ENCODE data around the gene CDH8. TPM values are rescaled to one million over a fixed set of nuclear protein-coding genes. Genes with fewer than 3 reads are reported as not detected.

CDH8 gene
- total and polyA plus RNA-seq, 2 donors (not counting 1 experiment from before 2014, with no cell fraction given): not detected

- TF ChIP-seq CTCF (IDR thresholded peaks at IDR 0.05): no peak
- no peak for TF ChIP-seq EZH2 (IDR thresholded peaks at IDR 0.05; ENCODE audit: borderline replicate concordance, insufficient read depth, low read depth, low read length, poor library complexity, severe bottlenecking)
Measured at GRCh38 chr16:61957075-61957855, 79.0 kb downstream of the CDH8 start.

GRCh38 chr16:61952841-61953240, 83.4 kb downstream of the CDH8 start:
- Mint-ChIP-seq H3K4me1 (no peaks in the 10 kb centered on the region), H3K9me3 (ENCODE audit: insufficient read depth) (no peaks in the 10 kb centered on the region), H3K27me3 (no peaks in the 10 kb centered on the region), H3K4me3 (no peak overlapping the region), H3K27ac (no peak overlapping the region)
- Histone ChIP-seq H3K79me2 (ENCODE audit: control insufficient read depth, insufficient read depth, low read length) (no peaks in the 10 kb centered on the region), H3K9ac (ENCODE audit: low read length) (no peak overlapping the region), H3K4me1 (ENCODE audit: control insufficient read depth in 2 of 2, insufficient read depth in 2 of 2, low read length in 2 of 2) (no peaks in the 10 kb centered on the region), H4K20me1 (ENCODE audit: control insufficient read depth, insufficient read depth, low read length, poor library complexity, severe bottlenecking) (no peaks in the 10 kb centered on the region), H3K27me3 (replicated peaks in 1 of 4; ENCODE audit: control extremely low read depth in 1 of 4, control insufficient read depth in 3 of 4, insufficient read depth in 4 of 4, low read length in 3 of 4) (no peaks in the 10 kb centered on the region), H3K4me3 (ENCODE audit: control extremely low read depth in 1 of 5, extremely low read depth in 1 of 5, insufficient read depth in 1 of 5, low read depth in 2 of 5, low read length in 4 of 5) (no peak overlapping the region), H3K36me3 (replicated peaks in 1 of 2; ENCODE audit: control extremely low read depth in 1 of 2, control insufficient read depth in 1 of 2, extremely low read depth in 1 of 2, insufficient read depth in 2 of 2, low read length in 1 of 2) (no peaks in the 10 kb centered on the region), H2AFZ (ENCODE audit: insufficient read depth, low read depth, low read length, poor library complexity, severe bottlenecking) (no peak overlapping the region), H3K27ac (ENCODE audit: low read length in 2 of 2) (no peak overlapping the region), H3K4me2 (replicated peaks; ENCODE audit: low read depth, low read length, poor library complexity, severe bottlenecking) (no peak overlapping the region), H3K9me3 (ENCODE audit: control extremely low read depth in 1 of 3, control insufficient read depth in 2 of 3, insufficient read depth in 1 of 3, low read length in 2 of 3) (no peaks in the 10 kb centered on the region)
- CTCF ChIA-PET: no interaction called here
- intact Hi-C loops (cut with micrococcal nuclease): no loop called here
- TF ChIP-seq EZH2 (IDR thresholded peaks at IDR 0.05; ENCODE audit: borderline replicate concordance, insufficient read depth, low read depth, low read length, poor library complexity, severe bottlenecking) (no peak), CTCF (IDR thresholded peaks at IDR 0.05) (no peak)
- POLR2A ChIA-PET: no interaction called here
- no peak for DNase-seq
- no peak for ATAC-seq (ENCODE audit: low read depth)
- no CpG with 5 or more reads among the region's 1 CpG for WGBS (ENCODE audit: insufficient coverage)

More at GRCh38 chr16:61957075-61957855, 79.0 kb downstream of the CDH8 start:
- no peaks in the 10 kb centered on the region for H3K27me3 ChIP-seq (replicated peaks in 1 of 4; ENCODE audit: control extremely low read depth in 1 of 4, control insufficient read depth in 3 of 4, insufficient read depth in 4 of 4, low read length in 3 of 4)
- Mint-ChIP-seq H3K9me3 (ENCODE audit: insufficient read depth) (peaks cover 3% of the 10 kb centered on the region), H3K27ac (no peak overlapping the region), H3K27me3 (no peaks in the 10 kb centered on the region), H3K4me3 (no peak overlapping the region), H3K4me1 (no peaks in the 10 kb centered on the region)
- no peak overlapping the region for H3K4me3 ChIP-seq (ENCODE audit: control extremely low read depth in 1 of 5, extremely low read depth in 1 of 5, insufficient read depth in 1 of 5, low read depth in 2 of 5, low read length in 4 of 5)
- intact Hi-C loops (cut with micrococcal nuclease): no loop called here
- no peak overlapping the region for H3K9ac ChIP-seq (ENCODE audit: low read length)
- ATAC-seq (ENCODE audit: low read depth) (no peak), DNase-seq (no peak)
- H3K4me2 ChIP-seq (replicated peaks; ENCODE audit: low read depth, low read length, poor library complexity, severe bottlenecking): no peak overlapping the region
- no peaks in the 10 kb centered on the region for H3K36me3 ChIP-seq (replicated peaks in 1 of 2; ENCODE audit: control extremely low read depth in 1 of 2, control insufficient read depth in 1 of 2, extremely low read depth in 1 of 2, insufficient read depth in 2 of 2, low read length in 1 of 2)
- H3K27ac ChIP-seq (ENCODE audit: low read length in 2 of 2): no peak overlapping the region
- ChIA-PET POLR2A (no interaction called here), CTCF (no interaction called here)
- H3K79me2 ChIP-seq (ENCODE audit: control insufficient read depth, insufficient read depth, low read length): no peaks in the 10 kb centered on the region
- no peak overlapping the region for H2AFZ ChIP-seq (ENCODE audit: insufficient read depth, low read depth, low read length, poor library complexity, severe bottlenecking)
- WGBS (ENCODE audit: insufficient coverage): 67% methylated on average over 1 of the region's 8 CpGs
- no peaks in the 10 kb centered on the region for H3K9me3 ChIP-seq (ENCODE audit: control extremely low read depth in 1 of 3, control insufficient read depth in 2 of 3, insufficient read depth in 1 of 3, low read length in 2 of 3)
- H4K20me1 ChIP-seq (ENCODE audit: control insufficient read depth, insufficient read depth, low read length, poor library complexity, severe bottlenecking): no peaks in the 10 kb centered on the region
- no peaks in the 10 kb centered on the region for H3K4me1 ChIP-seq (ENCODE audit: control insufficient read depth in 2 of 2, insufficient read depth in 2 of 2, low read length in 2 of 2)
